Measurements from ENCODE around the gene PPRC1.

- TF ChIP-seq CTCF (IDR thresholded peaks at IDR 0.05; ENCODE audit: low read length) = no peak
- TF ChIP-seq EZH2 (IDR thresholded peaks at IDR 0.05; ENCODE audit: borderline replicate concordance, low read length) = no peak
Measured at GRCh38 chr10:102140218-102140617, 7.4 kb downstream of the PPRC1 start.
